Neural progenitor cell (in vitro differentiated cells): ENCODE data around the gene PITPNC1.

ENCODE experiments used
- CTCF ChIP-seq: fragments of 200-600 bp; sonication (generic); IDR thresholded peaks from 2 replicates; pipeline ENCODE4 v1.5.1; 2017; ENCODE audit warnings: antibody characterized with exemption, mild to moderate bottlenecking
- EZH2 ChIP-seq: fragments of 200-600 bp; sonication (generic); IDR thresholded peaks from 2 replicates; pipeline ENCODE4 v1.6.1; 2017; ENCODE audit warnings: antibody characterized with exemption, mild to moderate bottlenecking, moderate library complexity

GRCh38 chr17:67620636-67621035, 243.6 kb downstream of the PITPNC1 start:
- TF ChIP-seq CTCF (no peak), EZH2 (no peak)
